CD4-positive, alpha-beta T cell treated with Interleukin-1 beta for 1 hour (primary cell): ENCODE measurements around the gene ITIH2.
A peak's percentile ranks its signal among the peaks of the same experiment; 100 is the strongest.
"Not testable (repeated sequence)": the region's sequence is repeated elsewhere in the genome, so short reads cannot be mapped to it uniquely, and the experiment has no call there.

Experiments
- DNase-seq, 2 donors: peaks; one replicate each; pipeline ENCODE4 v3.0.0-alpha.2; 2020 to 2022

ITIH2 gene

GRCh38 chr10:7748637-7749036 lies 45.5 kb downstream of the ITIH2 start:
- DNase-seq: not testable (repeated sequence)

GRCh38 chr10:7750222-7750621 lies 47.1 kb downstream of the ITIH2 start:
- DNase-seq: no peak

GRCh38 chr10:7752251-7752650 lies 49.1 kb downstream of the ITIH2 start:
- no peak for DNase-seq

GRCh38 chr10:7755103-7755502 lies 52.0 kb downstream of the ITIH2 start:
- DNase-seq: no peak

GRCh38 chr10:7756360-7756992 lies 53.4 kb downstream of the ITIH2 start:
- peak in 1 of 2 donors; percentile 15 for DNase-seq

- no peak for DNase-seq
These were observed 60.8 kb downstream of the ITIH2 start for GRCh38 chr10:7763929-7764328.

GRCh38 chr10:7766241-7766640 lies 63.1 kb downstream of the ITIH2 start:
- no peak for DNase-seq

- no peak for DNase-seq
These were observed 64.1 kb downstream of the ITIH2 start for GRCh38 chr10:7767209-7767608.

GRCh38 chr10:7768417-7768816 lies 65.3 kb downstream of the ITIH2 start:
- no peak for DNase-seq

GRCh38 chr10:7773845-7774801 lies 71.0 kb downstream of the ITIH2 start:
- no peak for DNase-seq

- no peak for DNase-seq
These were observed 73.7 kb downstream of the ITIH2 start for GRCh38 chr10:7776777-7777176.

GRCh38 chr10:7782194-7782593 lies 79.1 kb downstream of the ITIH2 start:
- DNase-seq: not testable (repeated sequence)

GRCh38 chr10:7786430-7786829 lies 83.3 kb downstream of the ITIH2 start:
- DNase-seq: no peak

- DNase-seq: no peak
These were observed 84.2 kb downstream of the ITIH2 start for GRCh38 chr10:7787150-7787856.

- DNase-seq: peak; percentile 97 to 98
These were observed 84.9 kb downstream of the ITIH2 start, which contains the start of the genes ATP5F1C and KIN for GRCh38 chr10:7787857-7788638. Gene ATP5F1C, plus strand, starts transcription at chr10:7788177. Its CDS starts 31 bp downstream, at chr10:7788208. Gene KIN, minus strand, starts transcription at chr10:7787993. Its CDS starts 60 bp downstream, at chr10:7787933.

GRCh38 chr10:7788639-7789286 lies 85.6 kb downstream of the ITIH2 start:
- no peak for DNase-seq

GRCh38 chr10:7789390-7789789 lies 86.3 kb downstream of the ITIH2 start:
- no peak for DNase-seq

- DNase-seq: no peak
These were observed 89.4 kb downstream of the ITIH2 start for GRCh38 chr10:7792541-7792940.

GRCh38 chr10:7794251-7795026 lies 91.3 kb downstream of the ITIH2 start:
- DNase-seq: no peak

GRCh38 chr10:7795605-7796004 lies 92.5 kb downstream of the ITIH2 start:
- no peak for DNase-seq

- no peak for DNase-seq
These were observed 94.5 kb downstream of the ITIH2 start for GRCh38 chr10:7797582-7797981.
